Nephron progenitor cell (in vitro differentiated cells): Measurements from ENCODE around the gene TMA7B.

ENCODE experiments used
- DNase-seq: peaks from one replicate; pipeline ENCODE4 v3.0.0; 2021
- H3K27ac Mint-ChIP-seq: 2 replicates; pipeline ENCODE4 v1.8.0; 2021; ENCODE audit warnings: mild to moderate bottlenecking, moderate library complexity, mixed read lengths
- H3K27me3 Mint-ChIP-seq: 2 replicates; pipeline ENCODE4 v1.8.0; 2021; ENCODE audit warnings: mild to moderate bottlenecking, low read depth, mixed read lengths; ENCODE audit not compliant: poor library complexity
- H3K36me3 Mint-ChIP-seq: 2 replicates; pipeline ENCODE4 v1.8.0; 2021; ENCODE audit warnings: low read depth, mixed read lengths
- H3K4me1 Mint-ChIP-seq: 2 replicates; pipeline ENCODE4 v1.8.0; 2021; ENCODE audit warnings: mixed read lengths
- H3K4me3 Mint-ChIP-seq: 2 replicates; pipeline ENCODE4 v1.8.0; 2021; ENCODE audit warnings: mild to moderate bottlenecking, moderate library complexity, mixed read lengths
- H3K9me3 Mint-ChIP-seq: 2 replicates; pipeline ENCODE4 v1.8.0; 2021; ENCODE audit warnings: mild to moderate bottlenecking, moderate library complexity, mixed read lengths
- CTCF ChIP-seq: fragments of 200-600 bp; sonication (generic); IDR thresholded peaks from 2 replicates; pipeline ENCODE4 v1.5.0; 2021; ENCODE audit warnings: antibody characterized with exemption

The TMA7B gene

GRCh38 chr22:40000171-40000570 lies 40.0 kb downstream of the TMA7B start:
- Mint-ChIP-seq H3K4me1 (peaks cover 91% of the 10 kb centered on the region), H3K27me3 (peaks cover 29% of the 10 kb centered on the region), H3K9me3 (no peaks in the 10 kb centered on the region), H3K27ac (no peak overlapping the region), H3K4me3 (peak overlapping the region; percentile 40), H3K36me3 (no peaks in the 10 kb centered on the region)
- no peak for DNase-seq
- TF ChIP-seq CTCF: no peak

- Mint-ChIP-seq H3K36me3 (no peaks in the 10 kb centered on the region), H3K27me3 (peaks cover 22% of the 10 kb centered on the region), H3K4me3 (peak overlapping the region; percentile 23), H3K27ac (no peak overlapping the region), H3K4me1 (peaks cover 97% of the 10 kb centered on the region), H3K9me3 (no peaks in the 10 kb centered on the region)
- TF ChIP-seq CTCF: no peak
- no peak for DNase-seq
These were observed 40.9 kb downstream of the TMA7B start for GRCh38 chr22:40001106-40001505.

- Mint-ChIP-seq H3K27ac (peak overlapping the region; percentile 59), H3K36me3 (no peaks in the 10 kb centered on the region), H3K27me3 (peaks cover 13% of the 10 kb centered on the region), H3K4me3 (peak overlapping the region; percentile 44), H3K4me1 (peaks cover 97% of the 10 kb centered on the region), H3K9me3 (no peaks in the 10 kb centered on the region)
- DNase-seq: no peak
- TF ChIP-seq CTCF: no peak
These were observed 41.8 kb downstream of the TMA7B start for GRCh38 chr22:40001800-40002577.

- no peak for TF ChIP-seq CTCF
- H3K9me3 Mint-ChIP-seq: no peaks in the 10 kb centered on the region
- H3K27me3 Mint-ChIP-seq: peaks cover 12% of the 10 kb centered on the region
- no peak overlapping the region for H3K27ac Mint-ChIP-seq
- no peak for DNase-seq
- H3K36me3 Mint-ChIP-seq: no peaks in the 10 kb centered on the region
- H3K4me1 Mint-ChIP-seq: peaks cover 95% of the 10 kb centered on the region
- no peak overlapping the region for H3K4me3 Mint-ChIP-seq
These were observed 42.9 kb downstream of the TMA7B start for GRCh38 chr22:40002935-40003715.

- H3K4me1 Mint-ChIP-seq: peaks cover 95% of the 10 kb centered on the region
- peak overlapping the region; percentile 17 for H3K4me3 Mint-ChIP-seq
- H3K9me3 Mint-ChIP-seq: no peaks in the 10 kb centered on the region
- no peak overlapping the region for H3K27ac Mint-ChIP-seq
- TF ChIP-seq CTCF: no peak
- H3K36me3 Mint-ChIP-seq: no peaks in the 10 kb centered on the region
- peaks cover 14% of the 10 kb centered on the region for H3K27me3 Mint-ChIP-seq
- no peak for DNase-seq
These were observed 44.6 kb downstream of the TMA7B start for GRCh38 chr22:40004836-40005235.
